Hepatocyte (in vitro differentiated cells): Measurements from ENCODE around the gene VAPB.

ENCODE experiments used
- CTCF ChIP-seq: fragments of 200-600 bp; sonication (generic); IDR thresholded peaks from 2 replicates; pipeline ENCODE4 v1.5.1; 2016; ENCODE audit warnings: antibody characterized with exemption, mild to moderate bottlenecking; ENCODE audit not compliant: poor library complexity
- EZH2 ChIP-seq: fragments of 200-600 bp; sonication (generic); IDR thresholded peaks from 2 replicates; pipeline ENCODE4 v1.6.1; 2016; ENCODE audit warnings: antibody characterized with exemption, mild to moderate bottlenecking, borderline replicate concordance
- EZH2phosphoT487 ChIP-seq: fragments of 200-600 bp; sonication (generic); IDR thresholded peaks from one replicate; pipeline ENCODE4 v1.6.1; 2018; ENCODE audit warnings: antibody characterized with exemption, mild to moderate bottlenecking, low read depth, moderate library complexity; ENCODE audit not compliant: unreplicated experiment, severe bottlenecking

DNA sequence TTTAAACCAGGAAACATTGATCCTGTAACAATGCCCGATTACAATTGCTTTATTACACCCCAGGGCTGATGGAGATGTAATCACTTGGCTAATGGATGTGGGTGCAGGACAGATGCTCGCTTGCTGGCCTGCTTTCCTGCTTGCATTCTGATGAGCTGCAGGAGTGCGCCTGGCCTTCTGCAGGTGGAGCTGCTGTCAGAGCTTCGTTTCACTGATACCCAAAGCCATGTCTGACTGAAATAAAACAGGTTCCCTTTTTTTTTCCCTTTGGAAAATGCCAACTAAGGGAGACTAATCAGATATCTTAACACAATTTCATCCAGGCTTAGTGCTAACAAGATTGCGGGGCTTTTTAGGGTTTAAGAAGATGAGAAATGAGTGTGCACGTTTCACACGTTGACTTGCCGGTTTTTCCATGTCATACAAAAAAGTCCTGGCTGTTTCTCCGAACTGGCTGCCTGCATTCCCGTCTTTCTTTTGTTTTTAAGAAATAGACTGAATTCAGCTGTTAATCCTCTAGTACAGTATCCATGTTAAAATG, 60.7 kb downstream of the VAPB start:
- TF ChIP-seq CTCF (no peak), EZH2 (no peak), EZH2phosphoT487 (no peak)
